Peyer's patch (tissue), 4 donors: ENCODE data around the gene PGM5. TPM values are rescaled to one million over a fixed set of nuclear protein-coding genes. Genes with fewer than 3 reads are reported as not detected.

Experiments used
- DNase-seq, 3 donors: peaks; one replicate each; pipeline ENCODE4 v3.0.0-alpha.2; 2017 to 2019
- H3K27ac ChIP-seq, 4 donors: fragments of 200-600 bp; sonication (generic); one replicate each; pipeline ENCODE4 v1.5.1; 2016 to 2019
- H3K27me3 ChIP-seq, 2 donors: fragments of 200-600 bp; sonication (generic); one replicate each; pipeline ENCODE4 v1.5.1; 2019
- H3K36me3 ChIP-seq, 3 donors: fragments of 200-600 bp; sonication (generic); one replicate each; pipeline ENCODE4 v1.5.1; 2016 to 2019
- H3K4me1 ChIP-seq, 4 donors: fragments of 200-600 bp; sonication (generic); one replicate each; pipeline ENCODE4 v1.5.1; 2016 to 2019
- H3K4me3 ChIP-seq, 4 donors: fragments of 200-600 bp; sonication (generic); 1 replicate in 3 of 4; 2 replicates in 1 of 4; pipeline ENCODE4 v1.5.1; 2016 to 2019; ENCODE audit warnings: mild to moderate bottlenecking in 1 of 4
- H3K9me3 ChIP-seq, 4 donors: fragments of 200-600 bp; sonication (generic); one replicate each; pipeline ENCODE4 v1.5.1; 2016 to 2019; ENCODE audit warnings: mild to moderate bottlenecking in 1 of 4
- POLR2A ChIP-seq, 2 donors: fragments of 450-650 bp; IDR thresholded peaks; one replicate each; pipeline ENCODE4 v1.5.1; 2017; ENCODE audit warnings: antibody characterized with exemption in 2 of 2, mild to moderate bottlenecking in 2 of 2, moderate library complexity in 2 of 2
- total RNA-seq, 4 donors: library from RNA; depleted of rRNA; stranded (reverse); fragments of >200 nt; gene quantifications; one replicate each; pipeline ENCODE4 v1.1.0, GENCODE V29; 2016
- TF ChIP-seq, protein P1 (sequence below), 6 experiments: fragments of 450-650 bp in 4 of 6; fragments of 200-600 bp in 2 of 6; sonication (generic) in 1 of 6; IDR thresholded peaks; one replicate each; pipeline ENCODE4 v1.5.1; 2017 to 2019; ENCODE audit warnings: antibody characterized with exemption in 6 of 6, mild to moderate bottlenecking in 3 of 6, moderate library complexity in 1 of 6

PGM5 gene
- total RNA-seq, 4 donors from 2014 or later: 7.5 to 30.5 (median 23.6) TPM

- no peak overlapping the region for H3K4me3 ChIP-seq
- DNase-seq: no peak
- H3K27ac ChIP-seq: peak overlapping the region in 1 of 4 donors; percentile 67
- H3K27me3 ChIP-seq: no peaks in the 10 kb centered on the region
- H3K4me1 ChIP-seq: no peaks in the 10 kb centered on the region
- H3K9me3 ChIP-seq: no peaks in the 10 kb centered on the region
- H3K36me3 ChIP-seq: no peaks in the 10 kb centered on the region
- TF ChIP-seq POLR2A (IDR thresholded peaks at IDR 0.05): no peak
- TF ChIP-seq, protein P1, sequence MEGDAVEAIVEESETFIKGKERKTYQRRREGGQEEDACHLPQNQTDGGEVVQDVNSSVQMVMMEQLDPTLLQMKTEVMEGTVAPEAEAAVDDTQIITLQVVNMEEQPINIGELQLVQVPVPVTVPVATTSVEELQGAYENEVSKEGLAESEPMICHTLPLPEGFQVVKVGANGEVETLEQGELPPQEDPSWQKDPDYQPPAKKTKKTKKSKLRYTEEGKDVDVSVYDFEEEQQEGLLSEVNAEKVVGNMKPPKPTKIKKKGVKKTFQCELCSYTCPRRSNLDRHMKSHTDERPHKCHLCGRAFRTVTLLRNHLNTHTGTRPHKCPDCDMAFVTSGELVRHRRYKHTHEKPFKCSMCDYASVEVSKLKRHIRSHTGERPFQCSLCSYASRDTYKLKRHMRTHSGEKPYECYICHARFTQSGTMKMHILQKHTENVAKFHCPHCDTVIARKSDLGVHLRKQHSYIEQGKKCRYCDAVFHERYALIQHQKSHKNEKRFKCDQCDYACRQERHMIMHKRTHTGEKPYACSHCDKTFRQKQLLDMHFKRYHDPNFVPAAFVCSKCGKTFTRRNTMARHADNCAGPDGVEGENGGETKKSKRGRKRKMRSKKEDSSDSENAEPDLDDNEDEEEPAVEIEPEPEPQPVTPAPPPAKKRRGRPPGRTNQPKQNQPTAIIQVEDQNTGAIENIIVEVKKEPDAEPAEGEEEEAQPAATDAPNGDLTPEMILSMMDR (IDR thresholded peaks at IDR 0.05): no peak
Measured at GRCh38 chr9:68447611-68448010, 91.2 kb downstream of the PGM5 start.

DNA sequence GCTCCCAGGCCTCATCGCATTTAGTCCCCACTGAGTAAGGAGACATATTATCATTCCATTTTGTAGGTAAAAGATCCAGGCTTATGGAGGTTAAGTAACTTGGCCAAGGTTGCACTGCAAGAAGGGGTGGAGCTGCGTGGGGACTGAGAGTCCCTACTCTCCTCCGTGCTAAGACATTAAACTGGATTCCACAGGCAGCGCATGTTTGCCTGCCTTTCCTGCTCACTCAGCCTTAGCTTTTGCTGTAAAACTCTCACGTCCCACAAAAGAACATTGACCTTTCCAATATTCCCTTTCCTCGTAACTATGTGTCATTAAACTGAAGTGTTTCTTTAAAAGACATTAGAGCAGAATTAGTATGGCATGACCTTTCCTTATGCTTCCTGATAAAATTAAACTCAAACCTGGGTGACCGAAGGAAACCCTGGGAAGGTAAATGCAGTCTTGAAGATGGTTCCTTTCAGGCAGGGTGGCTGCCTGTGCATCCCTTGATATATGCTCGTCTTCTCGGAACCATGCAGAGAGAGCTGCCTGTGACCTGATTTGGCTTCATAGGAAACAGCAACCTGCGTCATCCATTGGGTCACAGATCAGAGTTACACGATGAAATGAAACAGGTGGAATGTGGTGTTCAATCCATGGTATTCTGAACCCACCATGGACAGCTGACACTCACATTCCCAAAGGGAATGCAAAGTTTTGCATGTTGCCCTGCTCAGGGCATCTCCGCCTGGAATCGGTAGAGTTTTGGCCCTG, 98.3 kb downstream of the PGM5 start:
- H3K9me3 ChIP-seq: no peaks in the 10 kb centered on the region
- H3K4me1 ChIP-seq: no peaks in the 10 kb centered on the region
- no peaks in the 10 kb centered on the region for H3K27me3 ChIP-seq
- H3K27ac ChIP-seq: peak overlapping the region in 2 of 4 donors; percentile 5 to 63
- DNase-seq: no peak
- no peaks in the 10 kb centered on the region for H3K36me3 ChIP-seq
- no peak for TF ChIP-seq POLR2A (IDR thresholded peaks at IDR 0.05)
- TF ChIP-seq, protein P1 (IDR thresholded peaks at IDR 0.05): no peak
- no peak overlapping the region for H3K4me3 ChIP-seq

- Histone ChIP-seq H3K4me1 (no peaks in the 10 kb centered on the region), H3K4me3 (no peak overlapping the region), H3K36me3 (no peaks in the 10 kb centered on the region), H3K9me3 (no peaks in the 10 kb centered on the region), H3K27me3 (no peaks in the 10 kb centered on the region), H3K27ac (peak overlapping the region in 1 of 4 donors; percentile 63)
- TF ChIP-seq POLR2A (IDR thresholded peaks at IDR 0.05): no peak
- TF ChIP-seq, protein P1 (IDR thresholded peaks at IDR 0.05): no peak
- no peak for DNase-seq
Measured at GRCh38 chr9:68455451-68455850, 99.0 kb downstream of the PGM5 start.

DNA sequence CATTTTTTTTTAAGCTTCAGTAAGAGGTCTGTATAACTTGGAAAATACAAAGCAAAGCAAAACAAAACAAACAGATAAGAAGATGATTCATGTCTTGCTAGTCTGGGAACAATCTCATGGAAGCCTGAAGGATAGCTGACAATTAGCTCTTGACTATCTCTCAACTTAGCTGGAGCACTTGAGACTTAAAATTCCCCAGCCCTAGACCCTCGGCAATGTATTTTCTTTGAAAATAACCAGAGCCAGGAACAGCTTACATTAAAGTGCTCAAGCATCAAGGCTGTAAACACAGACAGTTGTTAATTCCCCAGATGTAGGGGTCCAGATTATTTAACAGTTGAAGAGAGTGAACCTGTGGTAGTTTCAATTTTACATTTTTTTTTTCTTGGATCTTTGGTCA, 101.4 kb downstream of the PGM5 start:
- H3K27ac ChIP-seq: peak overlapping the region in 1 of 4 donors; percentile 28

GRCh38 chr9:68458918-68459317, 102.5 kb downstream of the PGM5 start:
- TF ChIP-seq POLR2A (IDR thresholded peaks at IDR 0.05): no peak
- TF ChIP-seq, protein P1 (IDR thresholded peaks at IDR 0.05): no peak
- H3K36me3 ChIP-seq: no peaks in the 10 kb centered on the region
- no peaks in the 10 kb centered on the region for H3K27me3 ChIP-seq
- no peak for DNase-seq
- no peak overlapping the region for H3K4me3 ChIP-seq
- no peaks in the 10 kb centered on the region for H3K4me1 ChIP-seq
- H3K27ac ChIP-seq: peak overlapping the region in 1 of 4 donors; percentile 29
- no peaks in the 10 kb centered on the region for H3K9me3 ChIP-seq

More for the DNA sequence above, 101.4 kb downstream of the PGM5 start:
- H3K4me3 ChIP-seq: no peak overlapping the region
- H3K27me3 ChIP-seq: no peaks in the 10 kb centered on the region
- no peaks in the 10 kb centered on the region for H3K9me3 ChIP-seq
- H3K4me1 ChIP-seq: no peaks in the 10 kb centered on the region
- H3K36me3 ChIP-seq: no peaks in the 10 kb centered on the region
- no peak for DNase-seq
- TF ChIP-seq POLR2A (IDR thresholded peaks at IDR 0.05): no peak
- TF ChIP-seq, protein P1 (IDR thresholded peaks at IDR 0.05): no peak
